HUES6 (cell line): ENCODE measurements around the gene POLL.

ENCODE experiments used
- H3K27ac ChIP-seq: 2 replicates; pipeline ENCODE4 v1.7.0; 2013; ENCODE audit warnings: low read depth, mild to moderate bottlenecking, low read length, inconsistent platforms
- H3K27me3 ChIP-seq: 2 replicates; pipeline ENCODE4 v1.6.1; 2013; ENCODE audit warnings: low read length; ENCODE audit not compliant: control insufficient read depth, insufficient read depth
- H3K36me3 ChIP-seq: 2 replicates; pipeline ENCODE4 v1.6.1; 2013; ENCODE audit warnings: low read length; ENCODE audit not compliant: control insufficient read depth, insufficient read depth
- H3K4me1 ChIP-seq: 2 replicates; pipeline ENCODE4 v1.6.1; 2013; ENCODE audit warnings: low read length; ENCODE audit not compliant: control insufficient read depth, insufficient read depth
- H3K4me3 ChIP-seq: 2 replicates; pipeline ENCODE4 v1.5.1; 2013; ENCODE audit warnings: low read depth, low read length
- H3K9ac ChIP-seq: one replicate; pipeline ENCODE4 v1.6.1; 2013; ENCODE audit warnings: mild to moderate bottlenecking, low read length
- H3K9me3 ChIP-seq: 2 replicates; pipeline ENCODE4 v1.6.1; 2013; ENCODE audit warnings: low read depth, low read length; ENCODE audit not compliant: control insufficient read depth, insufficient read depth

The POLL gene

GRCh38 chr10:101564490-101564991 lies 23.5 kb downstream of the POLL start:
- peaks cover 3% of the 10 kb centered on the region; the same call in 1 of the 2 replicates for H3K4me1 ChIP-seq
- no peaks in the 10 kb centered on the region for H3K9me3 ChIP-seq
- no peaks in the 10 kb centered on the region for H3K36me3 ChIP-seq
- H3K27ac ChIP-seq = no peak overlapping the region
- peaks cover 47% of the 10 kb centered on the region for H3K27me3 ChIP-seq
- no peak overlapping the region for H3K4me3 ChIP-seq
- no peak overlapping the region for H3K9ac ChIP-seq

GRCh38 chr10:101563497-101564040 lies 24.5 kb downstream of the POLL start:
- H3K27me3 ChIP-seq = peaks cover 38% of the 10 kb centered on the region
- H3K4me3 ChIP-seq = no peak overlapping the region
- H3K27ac ChIP-seq = no peak overlapping the region
- no peak overlapping the region for H3K9ac ChIP-seq
- H3K9me3 ChIP-seq = no peaks in the 10 kb centered on the region
- H3K36me3 ChIP-seq = no peaks in the 10 kb centered on the region
- H3K4me1 ChIP-seq = peaks cover 5% of the 10 kb centered on the region

GRCh38 chr10:101563007-101563406 lies 25.1 kb downstream of the POLL start:
- peaks cover 10% of the 10 kb centered on the region for H3K4me1 ChIP-seq
- H3K4me3 ChIP-seq = no peak overlapping the region
- H3K27ac ChIP-seq = no peak overlapping the region
- H3K9ac ChIP-seq = no peak overlapping the region
- H3K9me3 ChIP-seq = no peaks in the 10 kb centered on the region
- H3K27me3 ChIP-seq = peaks cover 32% of the 10 kb centered on the region
- H3K36me3 ChIP-seq = no peaks in the 10 kb centered on the region

GRCh38 chr10:101562231-101562630 lies 25.8 kb downstream of the POLL start:
- Histone ChIP-seq H3K9me3 (no peaks in the 10 kb centered on the region), H3K9ac (no peak overlapping the region), H3K27ac (no peak overlapping the region), H3K4me1 (peaks cover 14% of the 10 kb centered on the region), H3K36me3 (no peaks in the 10 kb centered on the region), H3K27me3 (peaks cover 24% of the 10 kb centered on the region), H3K4me3 (no peak overlapping the region)

GRCh38 chr10:101561068-101561915 lies 26.8 kb downstream of the POLL start:
- Histone ChIP-seq H3K9ac (no peak overlapping the region), H3K27ac (no peak overlapping the region), H3K4me3 (no peak overlapping the region)

GRCh38 chr10:101560298-101561067 lies 27.6 kb downstream of the POLL start:
- Histone ChIP-seq H3K4me3 (no peak overlapping the region), H3K27me3 (peaks cover 7% of the 10 kb centered on the region), H3K36me3 (no peaks in the 10 kb centered on the region), H3K9ac (no peak overlapping the region), H3K27ac (no peak overlapping the region), H3K4me1 (peaks cover 11% of the 10 kb centered on the region), H3K9me3 (no peaks in the 10 kb centered on the region)

More at GRCh38 chr10:101561068-101561915, 26.8 kb downstream of the POLL start:
- Histone ChIP-seq H3K9me3 (no peaks in the 10 kb centered on the region), H3K4me1 (peaks cover 13% of the 10 kb centered on the region), H3K27me3 (peaks cover 15% of the 10 kb centered on the region), H3K36me3 (no peaks in the 10 kb centered on the region)

GRCh38 chr10:101559596-101560297 lies 28.3 kb downstream of the POLL start:
- H3K27me3 ChIP-seq = no peaks in the 10 kb centered on the region
- no peak overlapping the region for H3K4me3 ChIP-seq
- H3K27ac ChIP-seq = no peak overlapping the region
- peaks cover 11% of the 10 kb centered on the region for H3K4me1 ChIP-seq
- no peak overlapping the region for H3K9ac ChIP-seq
- no peaks in the 10 kb centered on the region for H3K36me3 ChIP-seq
- H3K9me3 ChIP-seq = no peaks in the 10 kb centered on the region

- no peak overlapping the region for H3K27ac ChIP-seq
- H3K4me1 ChIP-seq = peaks cover 11% of the 10 kb centered on the region
- H3K4me3 ChIP-seq = no peak overlapping the region
- H3K9ac ChIP-seq = no peak overlapping the region
- H3K27me3 ChIP-seq = no peaks in the 10 kb centered on the region
- no peaks in the 10 kb centered on the region for H3K36me3 ChIP-seq
- no peaks in the 10 kb centered on the region for H3K9me3 ChIP-seq
Observed at GRCh38 chr10:101558671-101559595, 29.1 kb downstream of the POLL start.

GRCh38 chr10:101558204-101558603 lies 29.9 kb downstream of the POLL start:
- Histone ChIP-seq H3K36me3 (no peaks in the 10 kb centered on the region), H3K9me3 (no peaks in the 10 kb centered on the region), H3K27ac (no peak overlapping the region), H3K4me3 (no peak overlapping the region), H3K27me3 (no peaks in the 10 kb centered on the region), H3K4me1 (peaks cover 11% of the 10 kb centered on the region), H3K9ac (no peak overlapping the region)

- no peaks in the 10 kb centered on the region for H3K9me3 ChIP-seq
- no peak overlapping the region for H3K4me3 ChIP-seq
- peaks cover 11% of the 10 kb centered on the region for H3K4me1 ChIP-seq
- no peaks in the 10 kb centered on the region for H3K36me3 ChIP-seq
- no peak overlapping the region for H3K9ac ChIP-seq
- H3K27me3 ChIP-seq = no peaks in the 10 kb centered on the region
- H3K27ac ChIP-seq = no peak overlapping the region
Observed at GRCh38 chr10:101557541-101557940, 30.5 kb downstream of the POLL start.
